HepG2 (cell line): ENCODE results near the gene ZNF669. TPM values are rescaled to one million over a fixed set of nuclear protein-coding genes. Genes with fewer than 3 reads are reported as not detected.

Experiments
- ATF1 ChIP-seq: IDR thresholded peaks from 2 replicates; pipeline ENCODE4 v1.6.1; 2016; ENCODE audit warnings: mild to moderate bottlenecking, control low read depth
- DMAP1 ChIP-seq: IDR thresholded peaks from 2 replicates; pipeline ENCODE4 v1.6.1; 2016
- E2F5 ChIP-seq: sonication (generic); formaldehyde crosslinking; conservative IDR thresholded peaks from 2 replicates; pipeline ENCODE4 v1.4.0; 2020; ENCODE audit warnings: missing genetic modification reagents
- GABPA ChIP-seq, 2 experiments: IDR thresholded peaks; 2 replicates each; pipeline ENCODE4 v1.6.1; 2011 to 2016; ENCODE audit warnings: low read depth in 2 of 2, low read length in 1 of 2, missing biosample characterization in 1 of 2, missing genetic modification characterization in 1 of 2
- HES4 ChIP-seq: sonication (generic); formaldehyde crosslinking; IDR thresholded peaks from 2 replicates; pipeline ENCODE4 v1.9.0; 2021; ENCODE audit warnings: mild to moderate bottlenecking, missing genetic modification reagents, borderline replicate concordance
- HNF1B ChIP-seq: sonication (generic); formaldehyde crosslinking; IDR thresholded peaks from 2 replicates; pipeline ENCODE4 v1.5.1; 2020; ENCODE audit warnings: mild to moderate bottlenecking, moderate library complexity, missing genetic modification reagents
- HOMEZ ChIP-seq: IDR thresholded peaks from 2 replicates; pipeline ENCODE4 v1.6.1; 2016; ENCODE audit warnings: low read depth
- KDM2A ChIP-seq: sonication (generic); formaldehyde crosslinking; IDR thresholded peaks from 2 replicates; pipeline ENCODE4 v1.4.0; 2020; ENCODE audit warnings: low read depth, missing genetic modification reagents, borderline replicate concordance
- KDM5A ChIP-seq: fragments of 200-600 bp; sonication (generic); IDR thresholded peaks from 2 replicates; pipeline ENCODE4 v1.7.0; 2018; ENCODE audit warnings: antibody characterized with exemption, mild to moderate bottlenecking, low read length, borderline replicate concordance
- PAF1 ChIP-seq: IDR thresholded peaks from 2 replicates; pipeline ENCODE4 v1.6.1; 2016; ENCODE audit warnings: missing genetic modification reagents, missing compliant biosample characterization
- SCMH1 ChIP-seq: sonication (generic); formaldehyde crosslinking; IDR thresholded peaks from 2 replicates; pipeline ENCODE4 v1.9.0; 2021; ENCODE audit warnings: missing genetic modification reagents, mild to moderate bottlenecking, borderline replicate concordance
- SRSF9 ChIP-seq: fragments of 200-400 bp; formaldehyde crosslinking; IDR thresholded peaks from 2 replicates; pipeline ENCODE4 v1.6.1; 2018; ENCODE audit warnings: borderline replicate concordance, mild to moderate bottlenecking, low read depth, low read length; ENCODE audit not compliant: insufficient read depth, poor library complexity, severe bottlenecking
- SSRP1 ChIP-seq: IDR thresholded peaks from 2 replicates; pipeline ENCODE4 v1.6.1; 2016; ENCODE audit warnings: control low read depth
- TBX2 ChIP-seq: sonication (generic); formaldehyde crosslinking; IDR thresholded peaks from 2 replicates; pipeline ENCODE4 v1.5.0; 2020; ENCODE audit warnings: missing genetic modification reagents, mild to moderate bottlenecking, borderline replicate concordance
- THRA ChIP-seq: sonication (generic); formaldehyde crosslinking; IDR thresholded peaks from 2 replicates; pipeline ENCODE4 v1.4.0; 2020; ENCODE audit warnings: missing genetic modification reagents, borderline replicate concordance
- YY1 ChIP-seq: IDR thresholded peaks from 2 replicates; pipeline ENCODE4 v1.6.1; 2011; ENCODE audit warnings: low read length, low read depth, moderate library complexity, mild to moderate bottlenecking; ENCODE audit not compliant: insufficient read depth, insufficient replicate concordance
- ZNF362 ChIP-seq: sonication (generic); formaldehyde crosslinking; IDR thresholded peaks from 2 replicates; pipeline ENCODE4 v1.4.0; 2020; ENCODE audit warnings: missing genetic modification reagents, mild to moderate bottlenecking, borderline replicate concordance
- ZNF441 ChIP-seq: sonication (generic); formaldehyde crosslinking; IDR thresholded peaks from 2 replicates; pipeline ENCODE4 v1.7.0; 2021; ENCODE audit warnings: missing genetic modification reagents, borderline replicate concordance
- ZNF704 ChIP-seq: sonication (generic); formaldehyde crosslinking; IDR thresholded peaks from 2 replicates; pipeline ENCODE4 v1.8.1; 2023; ENCODE audit warnings: mild to moderate bottlenecking, inconsistent platforms, moderate library complexity, missing genetic modification reagents, borderline replicate concordance
- ZNF83 ChIP-seq: sonication (generic); formaldehyde crosslinking; IDR thresholded peaks from 2 replicates; pipeline ENCODE4 v1.4.0; 2020; ENCODE audit warnings: missing genetic modification reagents, mild to moderate bottlenecking, borderline replicate concordance
- polyA plus RNA-seq, 8 experiments: library from polyadenylated mRNA; depleted of rRNA in 3 of 8; stranded (reverse) in 7 of 8; unstranded in 1 of 8; fragments of >200 nt; fragmentation: Illumina TruSeq in 4 of 8; extraction: Trizol in 4 of 8; gene quantifications; 2 replicates each; pipeline versions ENCODE4 v1.2.1 to v1.2.3, GENCODE V29; 2011 to 2016; ENCODE audit warnings: low read depth in 4 of 8, missing spikeins in 1 of 8, mixed read lengths in 1 of 8; ENCODE audit not compliant: insufficient read depth in 1 of 8
- total RNA-seq, 5 experiments: library from RNA; depleted of rRNA; stranded (reverse); fragments of >200 nt; fragmentation: Illumina TruSeq; extraction: Trizol; gene quantifications; 2 replicates each; pipeline ENCODE4 v1.2.3, GENCODE V29; 2016; ENCODE audit warnings: low read depth in 1 of 5

ZNF669 gene
- total and polyA plus RNA-seq, 2 of the 13 experiments (the other 11 are each of a cell fraction or from before 2014, with no cell fraction given) = 3.1 to 14.6 TPM

GRCh38 chr1:247103859-247104591, at the start of gene ZNF669 (continued):
- TF ChIP-seq SCMH1 (no peak), GABPA (IDR thresholded peaks at IDR 0.05; ENCODE audit: low read depth, low read length) (peak; percentile 81), GABPA (CRISPR knock-in tag; IDR thresholded peaks at IDR 0.05; ENCODE audit: low read depth) (peak; percentile 92), TBX2 (CRISPR knock-in tag) (peak; percentile 84), HES4 (CRISPR knock-in tag) (no peak), THRA (CRISPR knock-in tag) (peak; percentile 40; the same call in 1 of the 2 replicates), ZNF704 (CRISPR knock-in tag) (peak; percentile 75; the same call in 1 of the 2 replicates), ZNF362 (CRISPR knock-in tag) (no peak; the same call in 1 of the 2 replicates), ZNF441 (CRISPR knock-in tag) (no peak), KDM2A (peak; percentile 92), ATF1 (CRISPR knock-in tag) (no peak), KDM5A (peak; percentile 69), E2F5 (peak; percentile 49; the same call in 1 of the 2 replicates), SRSF9 (no peak), SSRP1 (no peak), YY1 (peak; percentile 40), HOMEZ (CRISPR knock-in tag) (peak; percentile 78; the same call in 1 of the 2 replicates), DMAP1 (CRISPR knock-in tag) (peak; percentile 66; the same call in 1 of the 2 replicates), HNF1B (CRISPR knock-in tag) (peak; percentile 81), PAF1 (CRISPR knock-in tag) (no peak), ZNF83 (0 out of 2 replicates have a peak, but pooled peaks have one; percentile 33)
